Breast epithelium (tissue), 4 donors: ENCODE data around the gene BTD. TPM values are rescaled to one million over a fixed set of nuclear protein-coding genes. Genes with fewer than 3 reads are reported as not detected.

ENCODE experiments used
- DNase-seq, 2 donors: peaks; one replicate each; pipeline ENCODE4 v3.0.0-alpha.2; 2019; ENCODE audit warnings: low spot score in 2 of 2
- H3K27ac ChIP-seq, 2 donors: fragments of 200-600 bp; sonication (generic) in 1 of 2; one replicate each; pipeline ENCODE4 v1.5.1; 2016 to 2019; ENCODE audit warnings: mild to moderate bottlenecking in 1 of 2
- H3K27me3 ChIP-seq, 2 donors: fragments of 200-600 bp; sonication (generic) in 1 of 2; one replicate each; pipeline versions ENCODE4 v1.5.1 to v1.6.0; 2017 to 2019; ENCODE audit warnings: control low read depth in 1 of 2, mild to moderate bottlenecking in 1 of 2
- H3K36me3 ChIP-seq: fragments of 200-600 bp; one replicate; pipeline ENCODE4 v1.5.1; 2019
- H3K4me1 ChIP-seq, 2 donors: fragments of 200-600 bp; sonication (generic); one replicate each; pipeline ENCODE4 v1.5.1; 2016 to 2019; ENCODE audit warnings: control low read depth in 1 of 2
- H3K4me3 ChIP-seq, 3 donors: fragments of 200-600 bp; sonication (generic); 1 replicate in 2 of 3; 2 replicates in 1 of 3; pipeline ENCODE4 v1.5.1; 2016 to 2019; ENCODE audit warnings: mild to moderate bottlenecking in 3 of 3, moderate library complexity in 2 of 3
- H3K9me3 ChIP-seq, 2 donors: fragments of 200-600 bp; sonication (generic) in 1 of 2; one replicate each; pipeline ENCODE4 v1.5.1; 2016 to 2019; ENCODE audit warnings: control low read depth in 1 of 2
- POLR2A ChIP-seq: fragments of 450-650 bp; IDR thresholded peaks from one replicate; pipeline ENCODE4 v1.6.1; 2016; ENCODE audit warnings: antibody characterized with exemption, mild to moderate bottlenecking, moderate library complexity
- POLR2AphosphoS5 ChIP-seq, 3 donors: sonication (generic); formaldehyde crosslinking; IDR thresholded peaks; one replicate each; pipeline ENCODE4 v1.6.1; 2017; ENCODE audit warnings: antibody characterized with exemption in 3 of 3
- intact Hi-C: fragments of 100-400 bp; cut with DNase I; formaldehyde crosslinking; loops from one replicate; pipeline ENCODE4 v1.15.1; 2023; ENCODE audit warnings: low total_unique reads
- total RNA-seq, 3 donors: library from RNA; depleted of rRNA; stranded (reverse); fragments of >200 nt; gene quantifications; one replicate each; pipeline ENCODE4 v1.1.0, GENCODE V29; 2016
- TF ChIP-seq, protein P1 (sequence below), 3 donors: fragments of 450-650 bp; IDR thresholded peaks; one replicate each; pipeline ENCODE4 v1.5.1; 2016 to 2017; ENCODE audit warnings: antibody characterized with exemption in 3 of 3, mild to moderate bottlenecking in 3 of 3, moderate library complexity in 3 of 3

The BTD gene
- total RNA-seq, 3 donors from 2014 or later: 30.2 to 89.8 (median 35.1) TPM

GRCh38 chr3:15656342-15656741 is 54.8 kb downstream of the BTD start:
- TF ChIP-seq POLR2AphosphoS5 (IDR thresholded peaks at IDR 0.05) (no peak), POLR2A (no peak)
- TF ChIP-seq, protein P1, sequence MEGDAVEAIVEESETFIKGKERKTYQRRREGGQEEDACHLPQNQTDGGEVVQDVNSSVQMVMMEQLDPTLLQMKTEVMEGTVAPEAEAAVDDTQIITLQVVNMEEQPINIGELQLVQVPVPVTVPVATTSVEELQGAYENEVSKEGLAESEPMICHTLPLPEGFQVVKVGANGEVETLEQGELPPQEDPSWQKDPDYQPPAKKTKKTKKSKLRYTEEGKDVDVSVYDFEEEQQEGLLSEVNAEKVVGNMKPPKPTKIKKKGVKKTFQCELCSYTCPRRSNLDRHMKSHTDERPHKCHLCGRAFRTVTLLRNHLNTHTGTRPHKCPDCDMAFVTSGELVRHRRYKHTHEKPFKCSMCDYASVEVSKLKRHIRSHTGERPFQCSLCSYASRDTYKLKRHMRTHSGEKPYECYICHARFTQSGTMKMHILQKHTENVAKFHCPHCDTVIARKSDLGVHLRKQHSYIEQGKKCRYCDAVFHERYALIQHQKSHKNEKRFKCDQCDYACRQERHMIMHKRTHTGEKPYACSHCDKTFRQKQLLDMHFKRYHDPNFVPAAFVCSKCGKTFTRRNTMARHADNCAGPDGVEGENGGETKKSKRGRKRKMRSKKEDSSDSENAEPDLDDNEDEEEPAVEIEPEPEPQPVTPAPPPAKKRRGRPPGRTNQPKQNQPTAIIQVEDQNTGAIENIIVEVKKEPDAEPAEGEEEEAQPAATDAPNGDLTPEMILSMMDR (IDR thresholded peaks at IDR 0.05): no peak
- Histone ChIP-seq H3K27me3 (no peaks in the 10 kb centered on the region), H3K36me3 (no peaks in the 10 kb centered on the region), H3K27ac (no peak overlapping the region), H3K4me1 (no peaks in the 10 kb centered on the region), H3K9me3 (peaks cover 12 to 14% of the 10 kb centered on the region in 2 donors), H3K4me3 (no peak overlapping the region)
- no peak for DNase-seq
- intact Hi-C loops: no loop called here

- Histone ChIP-seq H3K36me3 (no peaks in the 10 kb centered on the region), H3K27ac (no peak overlapping the region), H3K27me3 (no peaks in the 10 kb centered on the region), H3K4me3 (no peak overlapping the region), H3K4me1 (no peaks in the 10 kb centered on the region), H3K9me3 (peaks cover 12 to 14% of the 10 kb centered on the region in 2 donors)
- no peak for TF ChIP-seq POLR2AphosphoS5 (IDR thresholded peaks at IDR 0.05)
- TF ChIP-seq, protein P1 (IDR thresholded peaks at IDR 0.05): no peak
- no peak for TF ChIP-seq POLR2A
- no peak for DNase-seq
- intact Hi-C loops: no loop called here
These were observed 55.5 kb downstream of the BTD start for GRCh38 chr3:15657016-15657415.

DNA sequence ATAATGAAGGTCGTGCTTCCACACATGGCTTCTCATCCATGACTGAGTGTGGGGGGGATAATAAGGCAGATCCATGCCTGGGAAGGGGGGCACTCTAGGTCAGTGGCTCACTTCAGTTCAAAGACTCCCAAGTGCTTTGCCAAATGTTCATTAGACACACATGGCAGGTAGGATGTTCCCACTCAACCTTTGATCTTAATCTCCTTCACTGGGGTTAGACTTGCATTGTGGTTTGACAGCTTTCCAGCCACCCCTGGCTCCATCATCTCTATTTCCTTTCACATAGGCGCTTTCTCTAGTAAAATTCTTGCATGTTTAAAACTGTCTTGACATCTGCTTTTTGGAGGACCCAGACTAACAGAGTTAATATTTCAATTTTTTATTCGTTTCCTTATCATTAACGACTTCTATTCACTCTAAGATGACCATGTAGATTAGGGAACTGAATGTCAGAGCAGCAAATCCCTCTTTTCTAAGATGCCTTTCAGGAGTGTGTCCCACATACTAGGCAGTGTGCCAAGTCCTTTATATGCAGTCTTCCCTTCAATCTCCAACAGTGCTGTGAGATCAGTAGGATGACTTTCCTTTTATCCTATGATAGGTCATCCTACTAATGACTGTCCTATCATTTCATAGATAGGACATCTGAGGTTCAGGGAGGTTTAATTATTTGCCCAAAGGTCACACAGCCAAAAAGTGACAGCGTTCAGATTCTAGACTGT is 57.9 kb downstream of the BTD start:
- H3K27ac ChIP-seq: no peak overlapping the region
- TF ChIP-seq, protein P1 (IDR thresholded peaks at IDR 0.05): no peak
- no peak for TF ChIP-seq POLR2A
- no peak for TF ChIP-seq POLR2AphosphoS5 (IDR thresholded peaks at IDR 0.05)
- intact Hi-C loops: no loop called here

GRCh38 chr3:15660055-15660935 is 58.8 kb downstream of the BTD start:
- Histone ChIP-seq H3K4me3 (no peak overlapping the region), H3K27ac (no peak overlapping the region), H3K9me3 (peaks cover 12 to 14% of the 10 kb centered on the region in 2 donors), H3K27me3 (no peaks in the 10 kb centered on the region), H3K36me3 (no peaks in the 10 kb centered on the region), H3K4me1 (no peaks in the 10 kb centered on the region)
- intact Hi-C loops: no loop called here
- no peak for DNase-seq
- TF ChIP-seq, protein P1 (IDR thresholded peaks at IDR 0.05): no peak
- no peak for TF ChIP-seq POLR2AphosphoS5 (IDR thresholded peaks at IDR 0.05)
- no peak for TF ChIP-seq POLR2A

More for the DNA sequence above, 57.9 kb downstream of the BTD start:
- no peaks in the 10 kb centered on the region for H3K4me1 ChIP-seq
- no peak overlapping the region for H3K4me3 ChIP-seq
- no peaks in the 10 kb centered on the region for H3K27me3 ChIP-seq
- DNase-seq: no peak
- peaks cover 12 to 14% of the 10 kb centered on the region in 2 donors for H3K9me3 ChIP-seq
- H3K36me3 ChIP-seq: no peaks in the 10 kb centered on the region

- TF ChIP-seq POLR2AphosphoS5 (IDR thresholded peaks at IDR 0.05) (no peak), POLR2A (no peak)
- TF ChIP-seq, protein P1 (IDR thresholded peaks at IDR 0.05): no peak
- Histone ChIP-seq H3K4me3 (no peak overlapping the region), H3K9me3 (no peaks in the 10 kb centered on the region), H3K36me3 (no peaks in the 10 kb centered on the region), H3K27ac (no peak overlapping the region), H3K4me1 (no peaks in the 10 kb centered on the region), H3K27me3 (no peaks in the 10 kb centered on the region)
- DNase-seq: no peak
- intact Hi-C loops: no loop called here
These were observed 62.6 kb downstream of the BTD start for GRCh38 chr3:15664144-15664543.
